ENCODE data around the gene LRRC2. TPM values are rescaled to one million over a fixed set of nuclear protein-coding genes. Genes with fewer than 3 reads are reported as not detected.
A peak's percentile ranks its signal among the peaks of the same experiment; 100 is the strongest.
"Not testable (repeated sequence)": the region's sequence is repeated elsewhere in the genome, so short reads cannot be mapped to it uniquely, and the experiment has no call there.

The LRRC2 gene
- total and polyA plus RNA-seq, 12 donors, result 0.09 to 4.7 (median 1.2) TPM; not detected in 1

GRCh38 chr3:46579756-46580286 lies 13.7 kb upstream of the LRRC2 start:
- 62 to 69% (median 62%) methylated on average over 14 of the region's 14 CpGs for WGBS, 4 donors
- no peaks in the 10 kb centered on the region for H3K27me3 ChIP-seq
- no peak for DNase-seq
- intact Hi-C loops (cut with DNase I), result no loop called here
- H3K4me1 ChIP-seq (replicated peaks in 1 of 2), result peaks cover 0 to 12% of the 10 kb centered on the region in 2 donors
- no peaks in the 10 kb centered on the region for H3K36me3 ChIP-seq (replicated peaks in 1 of 2)
- H3K27ac ChIP-seq, result no peak overlapping the region
- TF ChIP-seq CTCF (IDR thresholded peaks at IDR 0.05) (no peak), POLR2A (IDR thresholded peaks at IDR 0.05) (no peak)
- H3K4me3 ChIP-seq, result no peak overlapping the region
- no peaks in the 10 kb centered on the region for H3K9me3 ChIP-seq (replicated peaks in 1 of 3)

- intact Hi-C loops (cut with DNase I), result no loop called here
- Histone ChIP-seq H3K27ac (no peak overlapping the region), H3K4me3 (peak overlapping the region in 1 of 4 donors; percentile 30), H3K27me3 (no peaks in the 10 kb centered on the region), H3K36me3 (replicated peaks in 1 of 2) (no peaks in the 10 kb centered on the region), H3K9me3 (replicated peaks in 1 of 3) (no peaks in the 10 kb centered on the region), H3K4me1 (replicated peaks in 1 of 2) (peaks cover 0 to 12% of the 10 kb centered on the region in 2 donors)
- no peak for DNase-seq
- 57 to 67% (median 60%) methylated on average over 7 to 10 of the region's 10 CpGs for WGBS, 4 donors
- no peak for TF ChIP-seq POLR2A (IDR thresholded peaks at IDR 0.05)
- TF ChIP-seq CTCF (IDR thresholded peaks at IDR 0.05), result no peak
These were observed 13.1 kb upstream of the LRRC2 start for GRCh38 chr3:46578973-46579755.

- H3K9me3 ChIP-seq (replicated peaks in 1 of 3); DNase-seq; H3K27me3 ChIP-seq; H3K27ac ChIP-seq; intact Hi-C loops (cut with DNase I); H3K36me3 ChIP-seq (replicated peaks in 1 of 2): not testable (repeated sequence)
- peaks cover 0 to 12% of the 10 kb centered on the region in 2 donors for H3K4me1 ChIP-seq (replicated peaks in 1 of 2)
- 29 to 48% (median 34%) methylated on average over 17 to 18 of the region's 18 CpGs for WGBS, 4 donors
- H3K4me3 ChIP-seq, result peak overlapping the region in 1 of 4 donors; percentile 30
These were observed 11.6 kb upstream of the LRRC2 start for GRCh38 chr3:46577580-46578249.

GRCh38 chr3:46576879-46577278 lies 10.8 kb upstream of the LRRC2 start:
- Histone ChIP-seq H3K27ac (no peak overlapping the region), H3K36me3 (replicated peaks in 1 of 2) (no peaks in the 10 kb centered on the region), H3K4me1 (replicated peaks in 1 of 2) (peaks cover 0 to 12% of the 10 kb centered on the region in 2 donors), H3K9me3 (replicated peaks in 1 of 3) (no peaks in the 10 kb centered on the region), H3K4me3 (no peak overlapping the region), H3K27me3 (no peaks in the 10 kb centered on the region)
- no peak for DNase-seq
- 49 to 66% (median 57%) methylated on average over 14 to 21 of the region's 21 CpGs for WGBS, 4 donors
- intact Hi-C loops (cut with DNase I), result no loop called here
- no peak for TF ChIP-seq POLR2A (IDR thresholded peaks at IDR 0.05)
- TF ChIP-seq CTCF (IDR thresholded peaks at IDR 0.05), result no peak

All from adrenal gland (tissue), 12 donors.